ENCODE measurements around the gene CTIF.

The CTIF gene

DNA sequence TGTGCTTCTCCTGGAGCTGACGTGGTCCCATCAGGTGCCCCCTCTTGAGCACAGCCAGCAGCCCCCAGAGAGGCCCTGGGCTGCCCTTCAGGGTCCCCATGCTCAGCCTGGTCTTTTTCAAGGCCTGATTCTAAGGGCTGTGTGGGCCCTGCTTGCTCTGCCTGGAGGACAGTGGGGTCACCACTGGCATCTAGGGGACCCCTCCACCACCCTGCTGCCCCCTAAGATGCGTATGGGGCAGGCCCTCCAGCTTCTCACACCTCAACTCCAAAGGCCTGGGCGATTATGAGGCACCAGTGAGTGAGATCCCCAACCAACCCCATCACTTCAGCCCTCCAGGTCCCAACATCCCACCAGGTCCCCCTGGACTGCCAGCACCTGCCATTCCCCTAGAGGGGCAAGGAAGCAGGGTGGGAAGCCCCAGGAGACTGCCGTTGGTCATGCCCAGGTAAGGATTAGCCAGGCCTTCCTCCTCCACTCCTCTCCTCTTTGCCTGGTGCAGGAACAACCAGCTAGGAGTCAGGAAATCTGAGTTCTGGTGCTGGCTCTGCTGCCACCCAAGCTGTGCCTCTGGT is 297.5 kb downstream of the CTIF start:
- H3K9me3 ChIP-seq = no peaks in the 10 kb centered on the region
- H3K4me1 ChIP-seq = peaks cover 100% of the 10 kb centered on the region
- H4K20me1 ChIP-seq = no peaks in the 10 kb centered on the region
- peak overlapping the region; percentile 54; the same call in 1 of the 2 replicates for H3K27ac ChIP-seq
- no peaks in the 10 kb centered on the region for H3K27me3 ChIP-seq
- no peak overlapping the region for H3K4me3 ChIP-seq
- no peak for TF ChIP-seq Cebpa-rat (IDR thresholded peaks at IDR 0.05)
- H3K9ac ChIP-seq = no peak overlapping the region
- no peaks in the 10 kb centered on the region for H3K36me3 ChIP-seq
- peak overlapping the region; percentile 94 for H3K4me2 ChIP-seq

DNA sequence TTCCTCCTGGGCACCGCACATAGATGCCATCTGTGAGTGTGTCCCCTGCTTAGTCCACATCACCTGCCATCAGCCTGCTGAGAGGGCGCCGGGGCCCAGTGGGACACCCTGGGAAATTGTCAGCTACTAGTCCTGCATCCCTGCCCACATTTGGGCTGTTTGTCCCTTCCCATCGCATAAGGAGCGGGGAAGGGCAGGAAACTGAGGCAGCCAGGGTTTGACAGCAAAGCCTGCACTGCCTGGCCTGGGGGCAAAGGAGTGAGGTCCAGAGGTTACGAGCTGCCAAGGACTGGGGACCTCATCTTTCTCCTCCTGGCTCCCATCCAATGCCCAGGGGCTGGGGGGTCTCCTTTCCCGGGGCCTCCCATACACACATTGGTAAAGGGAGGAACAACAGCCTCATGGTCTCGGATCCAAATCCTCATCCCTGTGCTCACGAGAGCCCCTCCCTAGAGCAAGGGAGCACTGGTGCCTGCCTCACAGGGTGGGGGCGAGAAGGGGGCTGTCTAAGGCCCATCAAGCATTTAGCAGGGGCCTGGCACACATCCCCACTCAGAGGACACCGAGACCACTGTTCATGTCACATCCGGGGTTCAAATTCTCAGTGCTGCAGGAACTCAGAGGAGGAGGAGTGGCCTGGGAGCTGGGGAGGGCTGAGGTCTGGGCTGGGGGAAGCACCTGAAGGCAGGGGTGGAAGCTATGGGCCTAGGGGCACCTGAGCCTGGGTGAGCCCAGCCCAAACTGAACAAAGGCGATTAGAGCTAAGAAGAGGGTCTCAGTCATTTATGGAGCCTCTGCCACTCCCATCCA is 298.2 kb downstream of the CTIF start:
- no peak overlapping the region for H3K4me3 ChIP-seq
- no peaks in the 10 kb centered on the region for H4K20me1 ChIP-seq
- peak overlapping the region; percentile 94 for H3K4me2 ChIP-seq
- H3K4me1 ChIP-seq = peaks cover 100% of the 10 kb centered on the region
- no peaks in the 10 kb centered on the region for H3K27me3 ChIP-seq
- H3K9ac ChIP-seq = peak overlapping the region; percentile 49
- no peaks in the 10 kb centered on the region for H3K9me3 ChIP-seq
- H3K27ac ChIP-seq = peak overlapping the region; percentile 54
- H3K36me3 ChIP-seq = no peaks in the 10 kb centered on the region
- no peak for TF ChIP-seq Cebpa-rat (IDR thresholded peaks at IDR 0.05)

- H3K4me3 ChIP-seq = 0 out of 2 replicates have a peak overlapping the region, but pooled peaks have one; percentile 23
- H3K9me3 ChIP-seq = no peaks in the 10 kb centered on the region
- no peak for TF ChIP-seq Cebpa-rat (IDR thresholded peaks at IDR 0.05)
- H3K9ac ChIP-seq = peak overlapping the region; percentile 49
- no peaks in the 10 kb centered on the region for H3K36me3 ChIP-seq
- H3K4me2 ChIP-seq = peak overlapping the region; percentile 94
- H4K20me1 ChIP-seq = no peaks in the 10 kb centered on the region
- H3K4me1 ChIP-seq = peaks cover 100% of the 10 kb centered on the region
- H3K27me3 ChIP-seq = no peaks in the 10 kb centered on the region
- peak overlapping the region; percentile 54; the same call in 1 of the 2 replicates for H3K27ac ChIP-seq
Observed at GRCh38 chr18:48837676-48838075, 298.8 kb downstream of the CTIF start.

GRCh38 chr18:48838166-48838775 is 299.4 kb downstream of the CTIF start:
- H3K9ac ChIP-seq = peak overlapping the region; percentile 49
- H3K27me3 ChIP-seq = no peaks in the 10 kb centered on the region
- peak overlapping the region; percentile 54; the same call in 1 of the 2 replicates for H3K27ac ChIP-seq
- no peak for TF ChIP-seq Cebpa-rat (IDR thresholded peaks at IDR 0.05)
- H4K20me1 ChIP-seq = no peaks in the 10 kb centered on the region
- H3K4me3 ChIP-seq = peak overlapping the region; percentile 26; the same call in 1 of the 2 replicates
- peaks cover 100% of the 10 kb centered on the region for H3K4me1 ChIP-seq
- H3K4me2 ChIP-seq = peak overlapping the region; percentile 94
- no peaks in the 10 kb centered on the region for H3K36me3 ChIP-seq
- no peaks in the 10 kb centered on the region for H3K9me3 ChIP-seq

DNA sequence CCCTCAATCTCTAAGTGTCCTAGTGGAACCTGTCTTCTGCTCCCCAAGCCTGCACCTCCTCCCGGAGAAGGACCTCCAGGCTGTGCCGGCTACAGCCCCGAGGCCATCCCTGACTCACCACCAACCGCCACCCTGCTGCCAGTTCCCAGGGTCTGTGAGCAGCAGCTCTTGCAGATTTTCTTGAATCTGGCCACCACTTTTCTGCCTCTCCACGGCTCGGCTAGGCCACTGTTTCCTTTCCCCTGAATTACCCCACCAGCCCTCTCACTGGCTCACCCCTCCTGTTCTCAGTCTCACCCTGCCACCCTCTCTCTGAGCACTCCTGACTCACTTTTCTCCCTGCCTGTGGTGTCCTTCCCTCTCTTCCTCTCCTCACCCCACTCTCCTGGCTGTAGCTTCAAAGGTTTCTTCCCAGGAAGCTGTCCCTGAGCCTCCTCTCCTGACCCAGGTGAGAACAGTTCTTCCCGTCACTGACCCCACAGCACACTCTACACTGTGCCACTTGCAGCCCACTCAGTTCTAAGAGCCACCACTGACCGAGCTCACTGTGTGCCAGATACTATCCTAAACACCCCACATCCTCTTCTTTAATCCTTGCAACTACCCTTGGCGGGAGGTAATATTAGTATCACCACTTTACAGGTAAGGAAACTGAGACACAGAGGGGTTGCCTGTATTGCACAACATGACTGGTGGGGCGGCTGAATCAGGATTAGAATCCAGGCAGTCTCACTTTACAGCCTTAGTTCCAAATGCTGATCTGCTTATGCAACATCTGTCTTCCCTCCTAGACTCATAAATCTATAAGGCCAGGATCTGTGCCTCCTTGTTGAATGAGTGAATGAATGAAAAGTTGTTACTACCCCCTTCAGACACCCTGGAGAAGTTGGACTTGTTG is 300.3 kb downstream of the CTIF start:
- peak overlapping the region; percentile 26; the same call in 1 of the 2 replicates for H3K4me3 ChIP-seq
- peak overlapping the region; percentile 49; the same call in 1 of the 2 replicates for H3K9ac ChIP-seq
- TF ChIP-seq Cebpa-rat (IDR thresholded peaks at IDR 0.05) = 0 out of 2 replicates have a peak, but pooled peaks have one; percentile 37
- no peaks in the 10 kb centered on the region for H3K36me3 ChIP-seq
- no peaks in the 10 kb centered on the region for H4K20me1 ChIP-seq
- no peaks in the 10 kb centered on the region for H3K9me3 ChIP-seq
- no peaks in the 10 kb centered on the region for H3K27me3 ChIP-seq
- H3K4me1 ChIP-seq = peaks cover 100% of the 10 kb centered on the region
- peak overlapping the region; percentile 54 for H3K27ac ChIP-seq
- peak overlapping the region; percentile 94 for H3K4me2 ChIP-seq

GRCh38 chr18:48839819-48840490 is 301.1 kb downstream of the CTIF start:
- Histone ChIP-seq H3K36me3 (no peaks in the 10 kb centered on the region), H3K9ac (no peak overlapping the region), H3K27ac (no peak overlapping the region), H3K4me2 (peak overlapping the region; percentile 94), H3K4me3 (no peak overlapping the region), H4K20me1 (no peaks in the 10 kb centered on the region), H3K9me3 (no peaks in the 10 kb centered on the region), H3K27me3 (no peaks in the 10 kb centered on the region), H3K4me1 (peaks cover 100% of the 10 kb centered on the region)
- TF ChIP-seq Cebpa-rat (IDR thresholded peaks at IDR 0.05) = no peak

DNA sequence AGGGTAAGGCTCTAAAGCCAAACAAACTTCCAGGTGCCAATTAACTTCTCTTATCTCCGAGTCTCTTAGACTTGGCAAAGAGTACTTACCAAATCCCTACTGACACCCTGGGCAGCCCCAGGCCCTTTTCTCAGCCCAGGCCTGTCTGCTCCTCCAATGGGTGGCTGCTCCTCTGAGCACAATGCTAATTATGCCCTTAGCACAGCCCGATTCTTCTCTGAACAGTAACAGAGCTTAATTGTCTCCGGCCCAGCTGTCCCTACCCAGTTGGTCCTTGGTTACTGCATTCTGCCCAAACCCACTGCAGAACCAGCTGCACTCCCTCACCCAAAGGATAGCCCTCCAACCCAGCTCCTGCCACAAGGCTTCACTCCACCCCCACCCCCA is 301.7 kb downstream of the CTIF start:
- Histone ChIP-seq H3K4me3 (no peak overlapping the region), H4K20me1 (no peaks in the 10 kb centered on the region), H3K9me3 (no peaks in the 10 kb centered on the region), H3K27ac (no peak overlapping the region), H3K4me2 (peak overlapping the region; percentile 94), H3K36me3 (no peaks in the 10 kb centered on the region), H3K4me1 (peaks cover 100% of the 10 kb centered on the region), H3K27me3 (no peaks in the 10 kb centered on the region), H3K9ac (no peak overlapping the region)
- TF ChIP-seq Cebpa-rat (IDR thresholded peaks at IDR 0.05) = no peak

DNA sequence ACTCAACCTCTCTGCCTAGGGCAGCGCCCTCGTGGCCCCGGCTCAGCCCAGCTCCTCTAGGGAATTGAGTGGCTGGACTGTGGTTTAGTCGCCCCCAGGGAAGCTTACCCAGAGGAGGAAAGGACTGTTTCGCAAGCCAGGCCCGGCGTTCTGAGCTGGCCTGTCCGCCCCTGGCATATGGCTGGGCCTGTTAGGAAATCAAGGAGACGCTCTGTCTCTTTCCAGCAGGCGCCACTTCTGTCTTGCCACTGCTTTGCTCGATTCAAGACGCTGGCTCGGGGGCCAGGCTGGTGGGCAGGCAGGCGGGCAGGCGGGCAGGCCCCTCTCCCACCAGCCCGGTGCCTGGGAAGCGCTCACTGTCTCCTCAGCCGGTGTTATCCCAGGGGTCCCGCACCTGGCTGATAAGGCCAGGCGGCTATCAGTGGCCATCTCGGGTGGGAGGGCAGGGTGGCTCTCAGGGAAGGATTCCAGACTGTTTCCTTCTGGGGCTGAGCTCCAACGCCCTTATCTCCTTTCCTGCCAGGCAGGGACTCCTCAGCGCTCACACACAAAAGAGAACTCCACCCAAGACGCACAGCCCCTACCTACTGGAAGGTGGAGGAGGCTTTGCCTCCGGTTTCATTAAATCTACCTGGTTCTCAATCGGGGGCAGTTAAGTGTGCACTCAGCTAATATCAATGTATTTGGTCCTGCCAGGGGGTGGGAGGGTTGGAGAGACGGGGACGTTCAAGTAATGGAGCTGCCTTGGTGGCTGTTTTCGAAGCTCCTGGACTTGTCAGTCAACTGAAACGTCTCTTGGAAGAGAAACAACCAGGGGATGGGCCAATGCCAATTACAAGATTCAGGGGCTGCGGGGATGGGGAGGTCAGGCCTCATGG is 302.8 kb downstream of the CTIF start:
- peak overlapping the region; percentile 94 for H3K27ac ChIP-seq
- H3K36me3 ChIP-seq = no peaks in the 10 kb centered on the region
- peaks cover 90% of the 10 kb centered on the region for H3K4me1 ChIP-seq
- peak overlapping the region; percentile 77 for H3K9ac ChIP-seq
- no peaks in the 10 kb centered on the region for H3K27me3 ChIP-seq
- no peaks in the 10 kb centered on the region for H4K20me1 ChIP-seq
- H3K4me2 ChIP-seq = peak overlapping the region; percentile 94
- no peak overlapping the region; the same call in 1 of the 2 replicates for H3K4me3 ChIP-seq
- no peaks in the 10 kb centered on the region for H3K9me3 ChIP-seq
- TF ChIP-seq Cebpa-rat (IDR thresholded peaks at IDR 0.05) = peak; percentile 46; the same call in 1 of the 2 replicates
